GM12874 (cell line): ENCODE data around the gene RBM44.

Experiments
- TF ChIP-seq, protein P1 (sequence below): IDR thresholded peaks from 2 replicates; pipeline ENCODE4 v1.5.1; 2011; ENCODE audit warnings: low read depth, mild to moderate bottlenecking, control low read depth, low read length, moderate library complexity; ENCODE audit not compliant: insufficient read depth

Gene RBM44

DNA sequence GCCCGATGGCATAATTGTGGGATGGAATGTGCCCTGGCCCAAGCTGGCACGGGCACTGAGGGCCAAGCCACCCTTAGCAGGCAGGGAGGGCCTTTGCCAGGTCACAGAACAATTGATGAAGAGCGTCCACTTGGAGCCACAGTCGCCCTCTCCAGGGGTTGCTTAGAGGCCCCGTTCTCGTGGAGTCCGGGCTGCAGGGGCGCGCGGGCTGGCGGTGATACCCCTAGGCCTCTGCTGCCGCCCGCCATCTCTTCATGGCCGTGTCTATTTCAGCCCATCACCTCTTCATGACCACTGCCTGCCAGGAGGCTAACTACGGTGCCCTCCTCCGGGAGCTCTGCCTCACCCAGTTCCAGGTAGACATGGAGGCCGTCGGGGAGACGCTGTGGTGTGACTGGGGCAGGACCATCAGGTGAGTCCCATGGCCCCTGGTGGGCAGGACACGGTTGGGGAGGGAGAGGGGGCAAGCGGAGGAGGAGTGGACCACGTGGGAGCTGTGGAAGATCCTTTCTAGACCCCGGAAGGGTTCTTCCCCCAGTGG lies 78.4 kb downstream of the RBM44 start:
- TF ChIP-seq, protein P1, sequence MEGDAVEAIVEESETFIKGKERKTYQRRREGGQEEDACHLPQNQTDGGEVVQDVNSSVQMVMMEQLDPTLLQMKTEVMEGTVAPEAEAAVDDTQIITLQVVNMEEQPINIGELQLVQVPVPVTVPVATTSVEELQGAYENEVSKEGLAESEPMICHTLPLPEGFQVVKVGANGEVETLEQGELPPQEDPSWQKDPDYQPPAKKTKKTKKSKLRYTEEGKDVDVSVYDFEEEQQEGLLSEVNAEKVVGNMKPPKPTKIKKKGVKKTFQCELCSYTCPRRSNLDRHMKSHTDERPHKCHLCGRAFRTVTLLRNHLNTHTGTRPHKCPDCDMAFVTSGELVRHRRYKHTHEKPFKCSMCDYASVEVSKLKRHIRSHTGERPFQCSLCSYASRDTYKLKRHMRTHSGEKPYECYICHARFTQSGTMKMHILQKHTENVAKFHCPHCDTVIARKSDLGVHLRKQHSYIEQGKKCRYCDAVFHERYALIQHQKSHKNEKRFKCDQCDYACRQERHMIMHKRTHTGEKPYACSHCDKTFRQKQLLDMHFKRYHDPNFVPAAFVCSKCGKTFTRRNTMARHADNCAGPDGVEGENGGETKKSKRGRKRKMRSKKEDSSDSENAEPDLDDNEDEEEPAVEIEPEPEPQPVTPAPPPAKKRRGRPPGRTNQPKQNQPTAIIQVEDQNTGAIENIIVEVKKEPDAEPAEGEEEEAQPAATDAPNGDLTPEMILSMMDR = no peak

GRCh38 chr2:237877576-237878307 lies 79.2 kb downstream of the RBM44 start:
- TF ChIP-seq, protein P1 = no peak

DNA sequence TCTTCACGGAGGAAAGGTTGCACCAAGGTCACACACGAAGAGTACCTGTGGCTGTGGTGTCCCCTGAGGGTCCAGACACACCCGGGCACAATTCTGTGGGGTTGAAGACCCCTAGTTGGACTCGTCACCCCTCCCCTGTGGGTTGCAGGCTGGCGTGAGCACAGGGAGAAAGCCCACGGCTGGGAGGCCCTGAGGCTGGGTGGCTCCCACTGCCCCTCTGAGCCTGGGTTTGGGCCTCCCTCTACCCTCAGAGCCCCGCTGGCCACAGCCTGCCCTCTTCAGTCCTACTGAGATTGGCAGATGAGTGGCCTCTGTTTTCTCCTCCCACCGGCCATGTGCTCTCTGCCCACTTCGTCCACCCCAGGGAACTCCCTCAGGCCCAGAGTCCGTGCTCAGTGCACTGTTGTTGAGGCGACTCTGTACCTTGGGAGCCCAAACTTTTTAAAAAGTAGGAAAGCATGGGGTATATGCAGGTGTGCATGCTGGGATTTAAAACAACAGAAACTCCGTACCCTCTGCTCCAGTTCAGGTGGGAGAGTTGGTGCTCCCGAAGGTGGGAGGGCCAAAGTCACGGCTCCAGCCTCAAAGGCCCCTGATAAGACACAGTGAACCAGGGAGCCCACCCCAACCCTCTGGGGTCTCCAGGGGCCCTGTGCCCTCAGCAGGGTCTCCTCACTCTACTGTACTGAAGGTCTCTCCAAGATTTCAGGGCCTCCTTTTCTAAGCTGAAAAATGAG lies 79.9 kb downstream of the RBM44 start:
- TF ChIP-seq, protein P1 = no peak

GRCh38 chr2:237879058-237879430 lies 80.5 kb downstream of the RBM44 start:
- TF ChIP-seq, protein P1 = no peak

DNA sequence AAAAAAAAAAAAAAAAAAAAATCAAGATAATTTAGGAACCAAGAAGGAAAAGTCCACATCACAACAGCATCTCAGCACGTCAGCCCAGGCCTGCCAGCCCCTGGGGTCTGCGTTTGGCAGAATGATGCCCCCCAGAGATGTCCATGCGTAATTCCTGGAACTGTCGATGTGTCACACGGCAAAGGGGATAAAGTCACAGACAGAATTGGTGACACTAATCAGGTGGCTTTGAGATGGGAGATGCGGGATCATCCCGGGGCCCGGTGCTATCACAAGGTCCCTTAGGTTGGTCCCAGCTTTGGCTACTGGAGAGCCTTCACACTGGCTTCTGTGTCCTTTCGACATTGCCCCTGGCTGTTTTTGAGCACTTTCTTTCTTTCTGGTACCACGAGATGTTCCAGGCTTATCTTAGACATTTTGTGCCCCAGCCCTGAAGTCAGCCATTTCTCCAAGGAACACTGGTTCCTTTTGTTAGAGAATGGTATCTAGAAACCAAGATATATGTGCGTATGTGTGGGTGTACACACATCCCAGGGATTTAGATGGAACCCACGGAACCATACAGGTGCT lies 81.5 kb downstream of the RBM44 start:
- TF ChIP-seq, protein P1 = no peak

- TF ChIP-seq, protein P1 = no peak
These were observed 84.2 kb downstream of the RBM44 start for GRCh38 chr2:237882510-237883481.
